DMS114 treated with DMSO at 0.1 percent for 48 hours (cell line): ENCODE measurements around the gene CAPZA2.
"Not testable (repeated sequence)": the region's sequence is repeated elsewhere in the genome, so short reads cannot be mapped to it uniquely, and the experiment has no call there.

ENCODE experiments used
- DNase-seq: peaks from one replicate; lab custom pipeline; 2025; ENCODE audit not compliant: unreplicated experiment; lab: John Stamatoyannopoulos, UW

Gene CAPZA2

DNA sequence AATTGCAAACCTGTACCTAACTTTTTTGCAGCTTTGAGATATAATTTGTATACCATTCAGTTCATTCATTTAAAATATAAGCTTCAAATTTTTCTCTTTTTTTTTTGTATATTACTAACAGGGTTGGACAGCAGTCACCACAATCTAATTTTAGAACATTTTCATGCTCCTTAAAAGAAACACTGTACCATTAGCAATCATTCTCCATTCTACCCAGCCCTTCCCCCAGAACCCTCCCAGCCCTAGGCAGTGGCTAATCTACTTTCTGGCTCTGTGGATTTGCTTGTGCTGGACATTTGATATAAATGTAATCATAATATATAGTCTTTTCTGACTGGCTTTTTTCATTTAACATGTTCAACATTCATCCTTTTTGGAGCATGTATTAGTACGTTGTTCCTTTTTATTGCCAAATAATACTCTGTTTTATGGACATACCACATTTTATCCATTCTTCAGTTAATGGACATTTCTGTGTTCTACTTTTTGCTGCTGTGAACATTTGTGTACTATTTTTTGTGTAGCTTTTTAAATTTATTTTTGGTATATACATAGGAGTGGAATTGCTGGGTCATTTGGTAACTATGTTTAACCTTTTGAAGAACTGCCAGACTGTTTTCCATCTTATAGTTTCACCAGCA lies 50.0 kb downstream of the CAPZA2 start:
- no peak for DNase-seq

- DNase-seq: no peak
Observed at GRCh38 chr7:116918704-116919103, 56.3 kb downstream of the CAPZA2 start.

DNA sequence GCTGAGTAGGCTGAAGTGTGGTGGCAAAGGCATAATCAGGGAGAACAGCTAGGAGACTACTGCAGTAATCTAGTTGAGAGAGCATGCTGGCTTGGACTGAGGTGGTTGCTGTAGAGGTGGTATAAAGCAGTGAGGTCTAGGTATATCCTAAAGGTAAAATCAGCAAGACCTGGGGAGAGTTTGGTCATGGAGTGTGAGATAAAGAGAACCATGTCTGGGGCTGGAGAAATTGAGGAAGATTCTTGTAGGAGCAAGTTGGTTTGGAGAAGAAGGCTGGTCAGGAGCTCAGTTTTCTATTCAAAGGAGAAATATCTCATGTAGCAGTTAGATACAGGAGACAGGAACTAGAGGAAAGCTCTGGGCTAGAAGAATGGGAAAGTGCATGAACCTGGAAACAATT lies 58.0 kb downstream of the CAPZA2 start:
- no peak for DNase-seq

- DNase-seq: no peak
Observed at GRCh38 chr7:116922545-116922944, 60.2 kb downstream of the CAPZA2 start.

DNA sequence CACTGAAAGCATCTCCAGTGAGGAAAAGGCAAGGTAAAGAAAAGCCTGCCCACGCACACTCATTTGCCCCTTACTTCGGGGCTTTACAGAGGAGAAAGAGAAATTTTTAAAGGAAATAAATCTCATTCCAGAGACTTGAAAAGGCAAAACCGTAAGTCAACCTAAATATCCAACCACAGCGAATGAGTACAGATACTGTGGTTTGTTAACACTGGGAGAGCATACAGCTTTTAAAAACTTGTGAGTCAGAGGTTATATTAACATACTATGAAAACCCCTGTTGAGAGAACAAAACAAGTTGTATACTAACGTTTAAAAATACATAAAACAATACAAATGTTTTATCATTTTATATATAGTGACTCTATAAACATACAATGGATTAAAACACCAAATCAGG lies 62.4 kb downstream of the CAPZA2 start:
- no peak for DNase-seq

DNA sequence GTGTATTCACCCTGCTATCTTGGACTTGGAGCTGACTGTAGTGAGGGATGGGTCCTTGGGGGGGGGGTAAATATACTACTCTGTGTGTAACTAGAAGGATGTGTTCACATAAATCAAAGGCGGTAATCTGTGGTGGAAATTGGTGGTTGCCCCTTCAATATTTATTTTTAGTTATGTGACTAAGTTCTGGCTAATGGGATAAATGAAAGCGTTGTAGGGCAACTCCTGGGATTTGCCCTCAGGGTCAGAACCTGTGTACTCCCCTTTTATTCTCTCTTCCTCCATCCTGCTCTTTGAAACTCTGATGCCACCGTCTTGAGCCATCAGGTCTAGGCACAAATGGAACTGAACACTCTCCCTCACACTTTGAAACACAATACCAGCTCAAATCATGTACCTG lies 66.6 kb downstream of the CAPZA2 start:
- no peak for DNase-seq

- DNase-seq: peak; percentile 75
Observed at GRCh38 chr7:116929914-116930913, 67.8 kb downstream of the CAPZA2 start.

GRCh38 chr7:116932566-116932965 lies 70.2 kb downstream of the CAPZA2 start:
- DNase-seq: no peak

- DNase-seq: no peak
Observed at GRCh38 chr7:116933465-116933864, 71.1 kb downstream of the CAPZA2 start.

- no peak for DNase-seq
Observed at GRCh38 chr7:116934580-116934979, 72.2 kb downstream of the CAPZA2 start.

DNA sequence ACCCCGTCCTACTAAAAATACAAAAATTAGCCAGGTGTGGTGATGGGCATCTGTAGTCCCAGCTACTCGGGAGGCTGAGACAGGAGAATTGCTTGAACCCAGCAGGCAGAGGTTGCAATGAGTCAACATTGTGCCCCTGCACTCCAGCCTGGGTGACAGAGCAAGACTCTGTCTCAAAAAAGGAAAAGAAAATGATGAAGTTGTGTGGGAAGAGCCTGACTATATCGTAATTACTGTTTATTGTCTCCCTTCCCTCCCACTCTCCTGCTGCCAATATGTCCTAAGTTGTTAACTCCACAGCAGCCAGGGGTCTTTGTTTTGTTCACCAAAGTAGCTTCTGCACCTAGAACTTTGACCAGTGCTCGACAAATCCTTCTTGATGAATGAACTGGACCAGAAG lies 74.5 kb downstream of the CAPZA2 start:
- not testable (repeated sequence) for DNase-seq

- DNase-seq: no peak
Observed at GRCh38 chr7:116938678-116939077, 76.3 kb downstream of the CAPZA2 start.

GRCh38 chr7:116940689-116941370 lies 78.4 kb downstream of the CAPZA2 start:
- DNase-seq: no peak

- no peak for DNase-seq
Observed at GRCh38 chr7:116942504-116942903, 80.1 kb downstream of the CAPZA2 start.

GRCh38 chr7:116948934-116949333 lies 86.5 kb downstream of the CAPZA2 start:
- no peak for DNase-seq

DNA sequence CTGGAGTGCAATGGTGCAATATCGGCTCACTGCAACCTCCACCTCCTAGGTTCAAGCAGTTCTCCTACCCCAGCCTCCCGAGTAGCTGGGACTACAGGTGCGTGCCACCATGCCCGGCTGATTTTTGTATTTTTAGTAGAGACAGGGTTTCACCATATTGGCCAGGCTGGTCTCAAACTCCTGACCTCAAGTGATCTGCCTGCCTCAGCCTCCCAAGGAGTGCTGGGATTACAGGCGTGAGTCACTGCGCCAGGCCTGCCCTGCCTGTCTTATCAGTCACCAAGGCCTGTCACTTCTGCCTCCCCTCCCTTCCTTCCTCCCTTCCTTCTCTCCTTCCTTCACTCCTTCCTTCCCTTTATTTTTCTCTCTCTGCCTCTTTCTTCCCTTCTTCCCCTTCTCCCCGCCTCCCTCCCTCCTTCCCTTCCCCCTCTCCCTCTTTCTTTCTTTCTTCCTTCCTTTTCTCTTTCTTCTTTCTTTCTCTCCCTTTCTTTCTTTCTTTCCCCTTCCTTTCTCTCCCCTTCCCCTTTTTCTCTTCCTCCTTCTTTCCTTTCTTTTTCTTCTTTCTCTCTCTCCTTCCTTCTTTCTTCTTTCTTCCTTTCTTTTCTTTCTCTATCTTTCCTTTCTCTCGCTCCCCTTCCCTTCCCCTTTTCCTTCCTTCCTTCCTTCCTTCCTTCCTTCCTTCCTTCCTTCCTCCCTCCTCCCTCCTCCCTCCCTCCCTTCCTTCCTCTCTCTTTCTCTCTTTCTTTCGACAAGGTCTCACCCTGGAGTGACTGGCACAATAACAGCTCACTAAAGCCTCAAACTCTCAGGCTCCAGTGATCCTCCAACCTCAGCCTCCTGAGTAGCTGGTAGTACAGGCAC lies 87.8 kb downstream of the CAPZA2 start:
- no peak for DNase-seq

DNA sequence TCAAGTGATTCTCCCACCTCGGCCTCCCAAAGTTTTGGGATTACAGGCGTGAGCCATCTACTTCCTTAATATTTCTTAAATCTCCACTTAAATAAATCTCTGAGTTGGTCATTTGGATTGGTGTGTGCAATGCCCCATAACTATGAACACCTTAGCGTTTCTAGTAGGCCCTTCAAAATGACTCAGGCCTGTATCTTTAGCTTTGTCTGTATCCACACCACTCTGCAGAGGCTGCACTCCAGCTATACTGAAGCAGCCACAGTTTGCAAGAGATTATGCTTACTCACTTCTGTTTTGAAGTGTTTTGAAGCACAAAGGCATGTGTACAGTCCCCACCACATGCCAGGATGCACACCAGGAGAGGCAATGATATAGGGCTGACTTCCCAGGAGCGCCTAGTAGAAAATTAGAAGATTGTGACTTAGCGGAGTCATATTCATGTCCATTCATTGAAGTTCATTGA lies 88.5 kb downstream of the CAPZA2 start:
- DNase-seq: no peak

- no peak for DNase-seq
Observed at GRCh38 chr7:116951366-116952292, 89.2 kb downstream of the CAPZA2 start.

DNA sequence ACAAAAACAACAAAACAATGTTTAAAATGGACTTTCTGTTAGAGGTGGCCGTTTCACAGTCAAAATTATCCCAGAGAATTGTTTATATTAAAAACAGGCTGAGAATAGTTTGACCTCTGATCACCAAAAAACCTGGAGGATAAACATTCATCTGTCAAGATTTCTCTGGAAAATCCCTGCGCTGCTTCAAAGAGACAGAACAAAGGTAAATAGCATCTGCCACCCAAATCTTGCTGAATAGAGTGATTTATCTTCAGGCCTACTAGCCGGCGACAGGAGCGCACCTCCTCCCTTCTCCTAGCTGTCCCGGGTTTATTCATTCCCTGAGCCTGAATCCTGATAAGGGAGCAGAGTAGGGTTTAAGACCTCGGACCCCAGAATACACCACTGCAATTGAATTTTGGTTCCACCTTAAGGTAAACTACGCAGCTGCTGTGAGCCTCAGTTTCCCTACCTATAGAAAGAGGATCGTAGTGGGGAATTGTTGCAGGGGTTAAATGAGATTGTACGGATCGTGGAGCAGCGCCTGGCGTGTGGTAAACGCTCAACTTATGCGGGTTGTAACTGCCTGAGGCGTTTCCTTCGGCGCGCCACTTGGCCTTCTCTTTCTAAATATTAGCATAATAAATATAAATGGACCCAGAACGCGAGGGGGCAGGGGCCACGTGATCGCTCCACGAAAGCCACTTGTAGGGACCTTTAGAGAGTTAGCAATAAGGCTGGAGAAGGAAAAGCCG lies 90.4 kb downstream of the CAPZA2 start:
- DNase-seq: peak; percentile 26
